ENCODE data around the gene PES1.

DNA sequence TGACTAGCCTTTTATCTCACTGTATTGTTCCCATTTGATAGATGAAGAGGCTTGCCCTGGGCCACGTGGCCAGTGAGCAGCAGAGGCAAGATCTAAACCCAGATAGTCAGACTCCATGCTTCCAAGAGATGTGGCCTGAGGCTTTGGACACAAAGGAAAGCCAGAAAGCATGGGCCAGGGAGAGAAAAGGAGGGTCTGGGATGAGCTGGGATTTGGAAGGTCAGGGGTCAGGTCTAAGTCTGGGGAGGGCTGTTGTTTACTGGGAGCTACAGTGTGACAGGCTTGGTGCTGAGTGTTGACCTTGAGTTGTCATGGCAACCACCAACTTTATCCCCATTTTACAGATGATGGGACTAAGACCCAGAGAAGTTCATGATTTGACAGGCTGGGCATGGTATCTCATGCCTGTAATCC lies 46.0 kb upstream of the PES1 start:
- TF ChIP-seq, protein P1, sequence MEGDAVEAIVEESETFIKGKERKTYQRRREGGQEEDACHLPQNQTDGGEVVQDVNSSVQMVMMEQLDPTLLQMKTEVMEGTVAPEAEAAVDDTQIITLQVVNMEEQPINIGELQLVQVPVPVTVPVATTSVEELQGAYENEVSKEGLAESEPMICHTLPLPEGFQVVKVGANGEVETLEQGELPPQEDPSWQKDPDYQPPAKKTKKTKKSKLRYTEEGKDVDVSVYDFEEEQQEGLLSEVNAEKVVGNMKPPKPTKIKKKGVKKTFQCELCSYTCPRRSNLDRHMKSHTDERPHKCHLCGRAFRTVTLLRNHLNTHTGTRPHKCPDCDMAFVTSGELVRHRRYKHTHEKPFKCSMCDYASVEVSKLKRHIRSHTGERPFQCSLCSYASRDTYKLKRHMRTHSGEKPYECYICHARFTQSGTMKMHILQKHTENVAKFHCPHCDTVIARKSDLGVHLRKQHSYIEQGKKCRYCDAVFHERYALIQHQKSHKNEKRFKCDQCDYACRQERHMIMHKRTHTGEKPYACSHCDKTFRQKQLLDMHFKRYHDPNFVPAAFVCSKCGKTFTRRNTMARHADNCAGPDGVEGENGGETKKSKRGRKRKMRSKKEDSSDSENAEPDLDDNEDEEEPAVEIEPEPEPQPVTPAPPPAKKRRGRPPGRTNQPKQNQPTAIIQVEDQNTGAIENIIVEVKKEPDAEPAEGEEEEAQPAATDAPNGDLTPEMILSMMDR (IDR thresholded peaks at IDR 0.05; ENCODE audit: extremely low read depth in 1 of 2, insufficient read depth in 1 of 2, low read depth in 1 of 2, low read length in 2 of 2), result no peak
- no peak for TF ChIP-seq MYC (IDR thresholded peaks at IDR 0.05; ENCODE audit: low read depth, low read length)
- no peak for TF ChIP-seq POLR2AphosphoS5 (IDR thresholded peaks at IDR 0.05; ENCODE audit: insufficient read depth, low read depth, low read length)
- TF ChIP-seq EZH2 (IDR thresholded peaks at IDR 0.05; ENCODE audit: borderline replicate concordance, low read depth, low read length, severe bottlenecking), result no peak
- TF ChIP-seq MAX (IDR thresholded peaks at IDR 0.05; ENCODE audit: insufficient read depth, insufficient read length), result no peak
- no peak for TF ChIP-seq POLR2A (IDR thresholded peaks at IDR 0.05; ENCODE audit: low read depth, low read length)
- TF ChIP-seq GATA2 (IDR thresholded peaks at IDR 0.05; ENCODE audit: insufficient read depth, insufficient read length, low read depth, low read length), result peak; percentile 66
- TF ChIP-seq FOS (IDR thresholded peaks at IDR 0.05; ENCODE audit: borderline replicate concordance, insufficient read depth, low read length), result no peak

Data from endothelial cell of umbilical vein (primary cell).